ENCODE measurements around the gene ZBTB7C. TPM values are rescaled to one million over a fixed set of nuclear protein-coding genes. Genes with fewer than 3 reads are reported as not detected.

ZBTB7C gene
- total and polyA plus RNA-seq, 10 of the 15 experiments (the other 5 are each of a cell fraction or from before 2014, with no cell fraction given): under 0.01 to 0.08 (median 0.01) TPM; not detected in 7

DNA sequence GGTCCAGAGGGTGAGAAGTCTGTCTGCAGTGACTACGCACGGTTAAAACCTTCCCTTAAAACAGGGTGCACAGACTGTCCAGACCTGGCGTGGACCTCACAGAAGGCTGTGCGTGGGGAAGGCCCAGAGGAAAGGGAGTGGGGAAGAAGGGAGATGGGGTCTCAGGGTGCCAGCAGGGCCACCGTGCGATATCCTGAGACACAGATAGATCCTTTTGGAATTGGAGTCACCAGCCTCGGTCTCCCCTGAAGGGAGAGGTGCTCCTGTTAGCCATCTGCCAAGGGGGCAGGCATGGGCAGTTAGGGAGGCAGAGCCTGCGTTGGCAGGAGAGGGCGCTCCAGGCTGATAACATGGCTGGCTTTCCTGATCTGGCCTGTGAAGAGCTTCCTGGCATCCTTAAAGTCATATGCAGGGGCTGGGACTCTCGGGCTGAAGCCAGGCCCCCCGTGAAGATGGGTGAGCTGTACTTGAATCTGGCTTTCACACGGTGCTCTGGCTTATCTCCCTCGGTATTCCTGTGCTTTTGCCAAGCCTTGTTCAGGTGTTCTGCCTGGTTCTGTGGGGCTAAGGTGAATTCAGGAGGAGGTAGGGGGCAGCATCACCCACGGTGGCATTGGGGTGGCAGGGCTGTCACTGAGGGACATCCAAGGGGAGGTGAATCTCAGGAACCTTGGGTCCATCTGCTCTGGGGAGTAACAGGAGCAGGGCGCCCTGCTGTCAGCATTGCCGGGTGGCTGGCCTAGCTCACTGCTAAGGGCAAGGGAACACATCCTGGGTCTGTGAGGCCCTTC, 371.5 kb downstream of the ZBTB7C start:
- Histone ChIP-seq H3K9ac (ENCODE audit: control insufficient read depth, insufficient read depth, low read length) (no peak overlapping the region), H3K4me2 (ENCODE audit: control insufficient read depth, insufficient read depth) (no peak overlapping the region), H3K27ac (ENCODE audit: control insufficient read depth, insufficient read depth) (no peak overlapping the region), H3K27me3 (replicated peaks in 1 of 2; ENCODE audit: control insufficient read depth in 2 of 2, insufficient read depth in 2 of 2, low read length in 1 of 2) (peaks cover 0 to 3% of the 10 kb centered on the region in 2 experiments; a peak in 3 of 4 replicates), H3K4me3 (no peak overlapping the region), H3K4me1 (ENCODE audit: control insufficient read depth, insufficient read depth, low read length) (no peaks in the 10 kb centered on the region), H3K79me2 (ENCODE audit: control insufficient read depth, insufficient read depth, low read length) (no peaks in the 10 kb centered on the region), H4K20me1 (ENCODE audit: control insufficient read depth, insufficient read depth) (no peaks in the 10 kb centered on the region), H3K36me3 (ENCODE audit: control insufficient read depth in 2 of 2, insufficient read depth in 2 of 2, low read length in 1 of 2) (no peaks in the 10 kb centered on the region), H3K9me3 (replicated peaks; ENCODE audit: control insufficient read depth, insufficient read depth, low read length) (no peaks in the 10 kb centered on the region), H2AFZ (ENCODE audit: control insufficient read depth, low read depth, low read length) (no peak overlapping the region)
- in situ Hi-C loops (cut with MboI): no loop called here
- POLR2A ChIA-PET: interaction anchor here (0.7 kb wide), 1 partner anchor 13 kb away, joined by 6 read pairs; no protein-coding TSS in a partner anchor
- FAIRE-seq (no peak), DNase-seq (ENCODE audit: low read depth, low spot score) (no peak), ATAC-seq (peak; percentile 31; the same call in 1 of the 3 replicates)
- CTCF ChIA-PET: interaction anchor here (0.5 to 1.1 kb wide), 3 partner anchors 251 to 824 kb away, joined by 3 to 4 read pairs (median 4); no protein-coding TSS in a partner anchor
- RAD21 ChIA-PET (ENCODE audit: unreplicated experiment): no interaction called here
- no TSS peak for BruUV-seq (replicated peaks)
- TF ChIP-seq SIX5 (IDR thresholded peaks at IDR 0.05; ENCODE audit: low read depth, low read length, severe bottlenecking) (no peak), RFX5 (IDR thresholded peaks at IDR 0.05; ENCODE audit: low read depth, low read length) (no peak), RAD21 (IDR thresholded peaks at IDR 0.05; ENCODE audit: insufficient read depth, low read depth, low read length) (0 out of 2 replicates have a peak, but pooled peaks have one; percentile 12), SUZ12 (IDR thresholded peaks at IDR 0.05; ENCODE audit: unreplicated experiment) (no peak), NFXL1 (IDR thresholded peaks at IDR 0.05; ENCODE audit: borderline replicate concordance) (no peak), PAX5 (IDR thresholded peaks at IDR 0.05; ENCODE audit: borderline replicate concordance, low read depth, low read length) (no peak), MEF2B (IDR thresholded peaks at IDR 0.05; ENCODE audit: partially characterized antibody, poor library complexity, severe bottlenecking) (no peak), ETV6 (conservative IDR thresholded peaks at IDR 0.05 in 1 of 2, IDR thresholded peaks at IDR 0.05 in 1 of 2; ENCODE audit: borderline replicate concordance in 1 of 2, low read depth in 1 of 2) (no peak), KLF5 (IDR thresholded peaks at IDR 0.05; ENCODE audit: partially characterized antibody) (no peak), EP300 (IDR thresholded peaks at IDR 0.05; ENCODE audit: borderline replicate concordance in 1 of 2, control insufficient read depth in 1 of 2, low read depth in 2 of 2, low read length in 2 of 2) (no peak)
- TF ChIP-seq, protein P1, sequence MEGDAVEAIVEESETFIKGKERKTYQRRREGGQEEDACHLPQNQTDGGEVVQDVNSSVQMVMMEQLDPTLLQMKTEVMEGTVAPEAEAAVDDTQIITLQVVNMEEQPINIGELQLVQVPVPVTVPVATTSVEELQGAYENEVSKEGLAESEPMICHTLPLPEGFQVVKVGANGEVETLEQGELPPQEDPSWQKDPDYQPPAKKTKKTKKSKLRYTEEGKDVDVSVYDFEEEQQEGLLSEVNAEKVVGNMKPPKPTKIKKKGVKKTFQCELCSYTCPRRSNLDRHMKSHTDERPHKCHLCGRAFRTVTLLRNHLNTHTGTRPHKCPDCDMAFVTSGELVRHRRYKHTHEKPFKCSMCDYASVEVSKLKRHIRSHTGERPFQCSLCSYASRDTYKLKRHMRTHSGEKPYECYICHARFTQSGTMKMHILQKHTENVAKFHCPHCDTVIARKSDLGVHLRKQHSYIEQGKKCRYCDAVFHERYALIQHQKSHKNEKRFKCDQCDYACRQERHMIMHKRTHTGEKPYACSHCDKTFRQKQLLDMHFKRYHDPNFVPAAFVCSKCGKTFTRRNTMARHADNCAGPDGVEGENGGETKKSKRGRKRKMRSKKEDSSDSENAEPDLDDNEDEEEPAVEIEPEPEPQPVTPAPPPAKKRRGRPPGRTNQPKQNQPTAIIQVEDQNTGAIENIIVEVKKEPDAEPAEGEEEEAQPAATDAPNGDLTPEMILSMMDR (IDR thresholded peaks at IDR 0.05 in 2 of 3, conservative IDR thresholded peaks at IDR 0.05 in 1 of 3; ENCODE audit: control insufficient read depth in 2 of 3, extremely low read depth in 1 of 3, insufficient read depth in 1 of 3, low read depth in 3 of 3, low read length in 3 of 3): 0 out of 6 replicates have a peak, but pooled peaks of 1 of the 3 experiments have one; percentile 4
- TF ChIP-seq, protein P2, sequence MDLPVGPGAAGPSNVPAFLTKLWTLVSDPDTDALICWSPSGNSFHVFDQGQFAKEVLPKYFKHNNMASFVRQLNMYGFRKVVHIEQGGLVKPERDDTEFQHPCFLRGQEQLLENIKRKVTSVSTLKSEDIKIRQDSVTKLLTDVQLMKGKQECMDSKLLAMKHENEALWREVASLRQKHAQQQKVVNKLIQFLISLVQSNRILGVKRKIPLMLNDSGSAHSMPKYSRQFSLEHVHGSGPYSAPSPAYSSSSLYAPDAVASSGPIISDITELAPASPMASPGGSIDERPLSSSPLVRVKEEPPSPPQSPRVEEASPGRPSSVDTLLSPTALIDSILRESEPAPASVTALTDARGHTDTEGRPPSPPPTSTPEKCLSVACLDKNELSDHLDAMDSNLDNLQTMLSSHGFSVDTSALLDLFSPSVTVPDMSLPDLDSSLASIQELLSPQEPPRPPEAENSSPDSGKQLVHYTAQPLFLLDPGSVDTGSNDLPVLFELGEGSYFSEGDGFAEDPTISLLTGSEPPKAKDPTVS (IDR thresholded peaks at IDR 0.05; ENCODE audit: low read depth, low read length): no peak
- WGBS (ENCODE audit: insufficient coverage, insufficient replicate concordance, low lambda C conversion rate, missing lambda C conversion rate): 34% methylated on average over 16 of the region's 16 CpGs
- SMC1A ChIA-PET (ENCODE audit: uncharacterized antibody, unreplicated experiment): no interaction called here
- intact Hi-C loops (cut with micrococcal nuclease; ENCODE audit: unreplicated experiment): no loop called here

Measured in GM12878 (cell line).